SKM-1 treated with dmso at 0.1 percent for 144 hours (cell line): ENCODE results near the gene ARMC10.
"Not testable (repeated sequence)": the region's sequence is repeated elsewhere in the genome, so short reads cannot be mapped to it uniquely, and the experiment has no call there.

Source experiments
- DNase-seq: peaks from one replicate; lab custom pipeline; 2025; ENCODE audit not compliant: unreplicated experiment; lab: John Stamatoyannopoulos, UW

Gene ARMC10

GRCh38 chr7:103121641-103122040, 46.7 kb downstream of the ARMC10 start:
- no peak for DNase-seq

- DNase-seq, result peak; percentile 40
Measured at GRCh38 chr7:103123529-103123928, 48.6 kb downstream of the ARMC10 start.

GRCh38 chr7:103124429-103124979, 49.6 kb downstream of the ARMC10 start:
- no peak for DNase-seq

GRCh38 chr7:103127006-103127405, 52.1 kb downstream of the ARMC10 start:
- no peak for DNase-seq

DNA sequence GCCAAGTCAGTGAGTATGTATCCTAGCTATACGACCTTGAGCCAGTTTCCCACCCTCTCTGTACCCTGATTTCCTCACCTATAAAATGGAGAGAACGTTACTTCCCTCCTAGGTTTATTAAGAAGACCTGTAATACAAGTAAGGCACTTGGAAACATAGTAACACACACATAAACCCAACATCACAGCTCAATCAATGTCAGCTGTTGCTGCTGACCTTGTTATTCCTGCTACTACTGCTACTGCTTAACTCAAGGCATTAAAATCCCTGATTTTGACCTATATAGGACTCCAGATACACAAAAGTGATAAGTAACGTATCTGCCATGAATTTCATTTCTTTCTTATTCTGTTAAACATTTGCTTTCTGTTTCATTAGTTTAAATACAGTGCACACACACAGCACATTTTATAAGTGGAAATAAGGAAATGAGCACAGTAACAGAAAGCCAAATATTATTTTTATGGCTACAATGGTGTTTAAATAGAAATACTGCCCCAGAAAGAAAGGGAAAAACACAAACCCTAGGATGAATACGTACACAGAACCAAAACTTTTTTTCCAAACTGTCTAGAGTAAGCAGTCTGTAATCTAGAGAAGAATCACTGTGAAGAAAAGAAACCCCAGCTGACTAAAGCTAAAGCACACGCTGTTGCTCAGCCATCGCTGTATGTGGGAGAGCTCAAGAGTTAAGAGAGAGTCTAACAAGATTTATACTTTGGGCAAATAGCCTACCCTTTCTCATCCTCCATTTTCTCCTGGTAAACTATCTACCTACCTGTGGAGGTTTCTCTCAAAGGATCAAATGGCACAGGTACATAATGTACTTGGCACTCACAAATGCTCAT, 55.0 kb downstream of the ARMC10 start:
- DNase-seq, result no peak

DNA sequence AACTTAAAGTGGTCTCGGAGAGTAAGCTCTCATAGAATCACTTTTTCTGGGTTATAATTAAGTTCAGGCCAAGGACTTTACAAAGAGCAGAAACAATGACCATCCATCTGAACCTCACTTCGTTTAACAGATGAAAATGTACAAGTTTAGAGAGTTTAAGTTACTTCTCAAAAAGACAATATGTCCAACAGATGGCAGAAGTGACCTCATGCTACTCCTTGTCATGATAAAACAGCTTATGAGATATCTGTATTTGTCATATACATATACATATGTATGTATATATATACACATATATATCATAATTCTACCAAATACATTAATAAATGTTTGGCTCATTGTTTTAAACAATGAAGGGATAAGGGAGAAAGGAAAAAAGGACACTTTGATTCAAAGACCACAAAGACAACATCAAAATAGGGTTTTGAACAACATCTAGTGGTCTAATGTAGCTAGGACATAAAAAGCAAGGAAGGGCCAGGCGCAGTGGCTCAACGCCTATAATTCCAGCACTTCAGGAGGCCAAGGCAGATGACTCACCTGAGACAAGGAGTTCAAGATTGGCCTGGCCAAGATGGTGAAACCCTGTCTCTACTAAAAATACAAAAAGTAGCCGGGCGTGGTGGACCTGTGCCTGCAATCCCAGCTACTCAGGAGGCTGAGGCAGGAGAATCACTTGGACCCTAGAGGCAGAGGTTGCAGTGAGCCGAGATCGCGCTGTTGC, 56.1 kb downstream of the ARMC10 start:
- no peak for DNase-seq

DNA sequence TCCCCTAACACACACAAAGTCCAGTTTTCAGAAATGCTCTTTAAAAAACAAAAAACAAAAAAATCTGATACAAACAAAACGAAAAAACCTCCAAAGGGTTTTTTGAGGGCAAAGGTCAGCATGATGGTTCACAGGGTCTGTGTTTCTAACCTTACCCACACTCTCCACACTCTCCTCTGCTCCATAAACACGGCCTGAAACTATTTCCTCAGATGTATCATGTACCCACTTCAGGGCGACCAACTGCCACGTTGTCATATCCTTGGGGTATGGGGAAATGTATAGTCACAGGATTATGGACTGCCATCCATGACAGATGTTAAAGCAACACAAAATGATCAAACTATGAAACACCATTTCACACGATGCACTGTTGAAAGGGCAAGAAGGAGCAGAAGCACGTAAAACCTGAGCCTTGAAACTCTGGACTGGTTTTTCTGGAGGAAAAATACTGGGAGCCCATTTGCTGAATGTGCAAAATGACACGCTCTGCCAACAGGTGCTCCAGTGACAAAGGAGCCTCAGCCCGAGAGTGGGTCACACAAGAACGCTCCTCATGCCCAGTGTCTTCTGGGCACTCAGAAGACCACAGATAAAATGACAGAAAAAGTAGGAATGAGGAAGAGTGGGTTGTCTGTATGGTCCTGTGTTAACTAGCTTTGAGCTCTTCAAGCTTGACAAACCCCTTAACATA, 58.2 kb downstream of the ARMC10 start:
- no peak for DNase-seq

- no peak for DNase-seq
Measured at GRCh38 chr7:103134836-103135554, 60.1 kb downstream of the ARMC10 start.

DNA sequence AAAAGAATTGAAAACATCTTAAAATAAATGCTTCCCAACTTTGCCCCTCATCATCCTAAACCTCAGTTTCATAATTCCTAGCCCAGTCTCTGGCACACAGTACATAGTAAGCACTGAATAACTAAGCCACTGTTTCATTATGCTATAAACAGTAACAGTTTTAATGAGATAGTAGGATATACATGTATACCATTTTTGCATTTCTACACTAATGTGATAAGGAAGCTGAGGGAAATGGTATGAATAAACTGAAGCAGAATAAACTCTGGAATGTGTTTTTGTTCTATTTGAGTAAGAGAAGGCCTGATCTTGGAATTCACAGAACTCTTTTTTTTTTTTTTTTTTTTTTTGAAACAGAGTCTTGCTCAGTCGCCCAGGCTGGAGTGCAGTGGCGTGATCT, 65.1 kb downstream of the ARMC10 start:
- no peak for DNase-seq

GRCh38 chr7:103140685-103141084, 65.7 kb downstream of the ARMC10 start:
- DNase-seq, result no peak

- DNase-seq, result no peak
Measured at GRCh38 chr7:103141753-103142404, 66.9 kb downstream of the ARMC10 start.

DNA sequence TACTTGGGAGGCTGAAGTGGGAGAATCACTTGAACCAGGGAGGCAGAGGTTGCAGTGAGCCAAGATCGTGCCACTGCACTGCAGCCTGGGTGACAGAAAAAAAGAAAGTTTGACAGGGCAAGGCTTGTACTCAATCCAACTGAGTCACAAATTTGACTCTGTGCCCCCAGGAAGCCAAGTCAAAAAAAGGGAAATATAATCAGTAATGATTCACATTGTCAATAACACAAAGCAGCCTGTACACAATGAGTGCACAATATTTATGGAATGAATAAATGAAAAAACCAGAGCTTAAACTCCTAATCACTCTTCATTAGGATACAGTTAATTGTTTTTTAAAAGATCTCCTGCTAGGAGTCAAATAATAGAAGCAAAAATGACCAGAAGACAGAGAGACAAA, 67.6 kb downstream of the ARMC10 start:
- no peak for DNase-seq

DNA sequence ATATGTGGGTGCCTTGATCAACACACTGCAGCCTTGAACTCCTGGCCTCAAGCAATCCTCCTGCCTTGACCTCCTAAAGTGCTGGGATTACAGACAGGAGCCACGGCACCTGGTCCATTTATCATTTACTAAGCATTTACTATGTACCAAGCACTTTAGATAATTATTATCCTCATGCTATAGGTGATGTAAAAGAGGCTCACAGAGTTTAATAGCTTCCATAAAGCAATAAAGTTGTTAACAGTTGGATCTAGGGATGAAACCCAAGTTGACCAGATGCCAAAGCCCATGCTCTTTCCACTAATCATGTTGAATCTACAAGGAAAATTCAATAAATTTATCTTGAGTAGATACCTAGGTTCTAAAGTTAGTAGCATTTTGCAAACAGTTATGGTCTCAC, 68.9 kb downstream of the ARMC10 start:
- DNase-seq, result no peak

- not testable (repeated sequence) for DNase-seq
Measured at GRCh38 chr7:103144754-103145153, 69.8 kb downstream of the ARMC10 start.

DNA sequence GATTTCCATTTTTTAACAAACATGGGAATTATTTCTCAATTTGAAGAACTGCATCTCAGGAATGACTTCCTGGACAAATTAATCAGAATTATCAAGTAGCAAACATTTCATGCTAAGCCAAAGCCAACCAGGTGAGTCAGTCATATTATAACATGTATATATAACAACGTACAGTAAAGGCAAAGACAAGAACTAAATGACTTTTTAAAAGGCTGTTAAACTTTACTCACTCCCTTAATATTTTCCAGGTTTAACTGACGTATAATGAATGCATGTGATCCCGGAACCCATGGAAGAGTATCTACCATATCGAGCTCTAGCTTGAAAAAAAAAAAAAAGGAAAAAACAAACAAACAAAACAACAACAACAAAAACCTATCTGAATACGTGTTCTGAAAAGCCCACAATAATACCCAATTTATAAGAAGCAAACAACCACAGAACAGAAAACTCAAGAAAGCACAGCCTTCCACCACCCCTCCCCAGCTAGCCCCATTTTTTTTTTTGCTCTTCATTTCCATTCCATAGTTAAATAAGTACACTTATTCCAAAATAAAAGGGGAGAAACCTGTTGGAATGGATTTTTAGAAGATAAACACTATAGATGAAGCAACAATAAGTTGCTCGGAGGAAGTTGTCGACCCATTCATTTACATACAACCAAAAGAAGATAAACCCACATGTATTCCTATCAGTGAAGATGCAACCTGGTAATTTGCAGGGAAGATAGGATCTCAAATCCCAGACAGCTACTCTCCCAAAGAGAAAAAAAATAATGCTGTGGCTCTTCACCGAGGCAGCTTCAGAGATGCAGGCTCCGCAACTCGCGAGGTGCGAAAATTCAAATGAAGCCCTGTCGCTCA, 73.4 kb downstream of the ARMC10 start:
- DNase-seq, result peak; percentile 37
